HG03108 (cell line): ENCODE measurements around the gene KIDINS220.
A peak's percentile ranks its signal among the peaks of the same experiment; 100 is the strongest.

ENCODE experiments used
- ATAC-seq: cut with Tn5 transposase; IDR thresholded peaks from one replicate; pipeline ENCODE4 v1.9.1; 2021; ENCODE audit warnings: moderate library complexity; ENCODE audit not compliant: unreplicated experiment

The KIDINS220 gene

DNA sequence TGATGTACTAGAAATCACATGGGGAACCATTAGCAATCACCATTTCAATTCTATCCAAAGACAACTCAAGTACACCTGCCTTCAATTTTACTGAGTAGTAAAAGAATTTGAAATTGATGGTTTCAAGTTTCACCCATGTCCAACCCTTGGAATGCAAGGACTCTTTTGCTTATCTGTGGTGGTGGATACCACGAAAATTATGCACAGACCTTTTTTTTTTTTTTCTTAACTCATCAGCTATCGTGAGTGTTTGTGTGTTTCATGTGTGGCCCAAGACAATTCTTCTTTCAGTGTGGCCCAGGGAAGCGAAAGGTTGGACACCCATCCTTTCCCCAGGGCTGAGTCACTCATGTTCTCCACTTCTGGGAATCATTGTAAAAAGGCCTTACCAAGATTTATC lies 132.5 kb downstream of the KIDINS220 start:
- no peak for ATAC-seq

DNA sequence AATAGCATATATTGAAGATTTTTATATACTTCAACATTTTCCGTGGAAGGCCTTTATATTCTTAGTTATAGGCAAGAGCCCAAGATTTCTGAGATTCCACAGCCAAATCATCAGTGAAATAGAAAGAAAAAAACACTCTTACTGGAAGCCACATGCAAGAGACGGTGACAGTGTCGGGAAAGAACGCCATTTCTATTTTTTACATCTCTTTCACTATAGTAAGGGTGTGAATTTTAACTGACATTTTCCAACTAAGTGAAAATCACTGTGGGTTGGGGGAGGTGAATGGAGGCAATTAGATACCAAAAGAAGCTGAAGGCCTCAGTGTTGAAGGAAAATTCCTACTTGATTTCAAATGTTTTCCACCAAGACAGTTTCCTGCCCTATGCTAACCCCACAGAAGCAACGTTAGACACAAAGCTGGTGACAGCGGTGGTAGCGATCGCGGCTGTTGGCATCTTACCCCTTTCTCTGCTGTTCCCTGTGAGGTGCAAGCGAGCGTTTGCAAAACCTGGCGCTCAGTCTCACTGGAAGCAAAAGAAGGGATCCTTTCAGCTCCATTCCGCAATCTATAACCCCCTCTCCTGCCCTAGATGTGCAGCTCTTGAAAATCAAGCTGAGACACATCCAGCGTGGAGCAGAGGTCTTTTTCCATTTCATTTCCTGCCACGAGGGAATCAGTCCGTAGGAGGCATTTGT lies 135.6 kb downstream of the KIDINS220 start:
- no peak for ATAC-seq

DNA sequence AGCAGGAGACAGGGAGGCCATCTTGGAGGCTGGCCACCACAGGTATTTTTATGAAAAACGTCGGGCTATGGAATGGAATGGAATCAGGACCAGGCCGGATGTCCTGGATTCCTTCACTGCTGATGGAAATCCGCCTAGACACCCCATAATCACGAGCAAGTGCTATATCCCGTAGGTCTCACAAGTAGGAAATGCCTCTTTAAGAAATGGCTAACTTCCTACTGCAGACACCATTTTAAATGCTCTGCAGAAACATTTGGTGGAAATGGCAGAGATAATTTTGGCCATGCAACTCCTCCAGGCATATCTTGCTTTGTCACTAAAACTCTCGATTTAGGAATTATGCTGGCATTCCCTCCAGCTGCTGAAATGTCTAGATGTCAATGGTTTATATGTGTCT lies 137.6 kb downstream of the KIDINS220 start:
- no peak for ATAC-seq

DNA sequence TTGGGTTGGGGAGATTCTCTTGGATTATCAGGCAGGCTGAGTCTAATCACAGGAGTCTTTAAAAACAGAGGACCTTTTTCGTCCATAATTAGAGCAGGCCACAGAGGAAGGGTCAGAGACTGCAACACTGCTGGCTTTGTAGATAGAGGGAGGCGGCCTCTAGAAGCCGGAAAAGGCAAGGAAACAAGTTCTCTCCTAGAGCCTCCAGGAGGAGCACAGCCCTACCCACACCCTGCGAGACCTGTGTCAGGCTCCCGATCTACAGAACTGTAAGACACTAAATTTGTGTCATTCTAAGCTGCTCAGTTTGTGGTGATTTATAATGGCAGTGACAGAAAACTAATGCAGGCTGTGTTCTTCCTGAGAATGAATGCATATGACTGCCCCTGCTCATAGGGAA lies 140.2 kb downstream of the KIDINS220 start:
- ATAC-seq, result no peak

DNA sequence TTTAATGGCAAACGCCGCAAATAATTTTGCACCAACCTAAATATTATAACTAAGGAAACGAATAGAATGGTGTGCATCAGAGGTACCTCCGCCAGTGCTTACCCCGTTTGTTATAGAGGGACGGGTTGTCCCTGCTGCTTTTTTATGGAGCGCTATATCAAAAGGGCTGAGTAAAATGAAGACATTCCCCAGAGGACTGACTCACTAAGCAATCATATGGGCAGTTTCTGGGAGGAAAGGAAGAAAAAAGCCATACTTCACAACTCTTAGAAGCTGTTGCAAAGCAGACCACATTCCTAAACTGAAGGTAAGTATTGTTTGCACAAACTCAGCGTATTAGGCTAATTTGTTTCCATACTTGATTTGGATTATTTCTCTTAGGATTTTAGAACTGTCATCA lies 142.7 kb downstream of the KIDINS220 start:
- no peak for ATAC-seq

DNA sequence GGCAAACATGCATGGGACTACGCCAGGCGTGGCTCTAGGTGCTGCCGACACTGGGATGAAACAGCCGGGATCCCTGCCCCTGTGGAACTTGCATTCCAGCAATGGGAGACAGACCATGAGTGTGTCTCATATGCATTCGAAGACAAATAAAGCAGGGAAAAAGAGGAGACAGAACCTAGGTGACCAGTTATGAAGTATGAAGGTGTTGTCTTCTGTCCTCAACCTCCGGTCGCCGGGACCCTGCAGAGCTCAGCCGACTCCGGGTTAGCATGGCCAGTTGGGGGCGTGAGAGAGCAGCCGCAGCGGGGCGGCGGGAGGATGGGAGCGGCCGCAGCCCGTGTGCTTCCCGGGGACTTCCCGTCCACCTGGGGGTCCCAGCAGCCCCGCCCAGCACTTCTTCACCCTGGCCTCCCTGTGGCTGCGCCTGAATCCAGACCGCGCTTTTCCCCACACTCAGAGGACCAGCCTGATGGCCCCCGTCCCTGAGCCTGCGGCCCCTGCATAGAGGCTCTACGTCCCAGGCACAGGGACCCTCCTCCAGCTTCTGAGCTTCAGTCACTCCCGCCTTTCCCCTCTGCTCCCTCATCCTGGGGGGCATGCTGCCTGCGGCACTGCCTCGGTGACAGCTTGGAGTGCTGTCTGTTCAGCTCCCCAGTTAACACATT lies 144.1 kb downstream of the KIDINS220 start:
- ATAC-seq, result no peak

DNA sequence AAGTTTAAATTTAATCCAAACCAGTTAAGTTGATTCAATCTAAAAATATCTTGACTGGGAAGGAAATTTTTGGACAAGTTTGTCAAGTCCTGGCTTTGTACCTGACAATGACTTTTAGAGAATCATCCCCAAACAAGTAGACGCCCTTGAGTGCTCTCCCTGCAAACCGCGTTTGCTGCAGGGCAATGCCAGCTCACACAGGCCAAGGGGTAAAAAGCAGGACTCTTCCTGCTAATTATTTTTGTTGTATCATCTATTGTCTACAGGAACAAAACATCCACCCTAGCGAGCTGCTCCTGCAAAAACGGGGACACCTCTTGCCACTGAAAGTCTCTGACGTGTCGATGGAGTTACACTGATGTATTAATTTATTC lies 144.6 kb downstream of the KIDINS220 start:
- no peak for ATAC-seq

DNA sequence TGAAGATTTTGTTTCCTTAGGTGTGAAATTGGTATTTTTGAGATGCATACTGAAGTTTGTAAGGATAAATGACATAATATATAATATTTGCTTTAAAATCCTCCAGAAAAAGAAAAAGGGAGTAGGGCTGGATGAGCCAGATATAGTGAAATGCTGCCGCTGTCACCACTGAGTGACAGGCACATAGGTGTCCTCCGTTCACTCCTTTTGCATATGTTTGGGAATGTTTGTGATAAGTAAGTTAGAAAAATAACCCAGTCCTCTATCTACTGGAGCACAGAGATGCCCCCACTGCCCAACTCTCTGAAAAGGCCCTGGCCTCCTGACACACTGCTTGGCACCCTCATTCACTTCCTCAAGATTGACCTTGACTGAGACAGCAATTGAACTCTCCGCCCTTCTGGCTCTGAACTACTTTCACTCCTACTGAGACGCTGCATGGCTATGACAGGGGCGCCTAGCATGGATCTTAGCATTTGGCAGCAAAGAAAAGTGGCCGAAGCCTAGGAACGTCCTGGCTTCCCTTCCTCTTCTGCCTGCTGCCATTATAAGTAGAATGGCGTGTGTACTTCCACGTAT lies 145.5 kb downstream of the KIDINS220 start:
- no peak for ATAC-seq

DNA sequence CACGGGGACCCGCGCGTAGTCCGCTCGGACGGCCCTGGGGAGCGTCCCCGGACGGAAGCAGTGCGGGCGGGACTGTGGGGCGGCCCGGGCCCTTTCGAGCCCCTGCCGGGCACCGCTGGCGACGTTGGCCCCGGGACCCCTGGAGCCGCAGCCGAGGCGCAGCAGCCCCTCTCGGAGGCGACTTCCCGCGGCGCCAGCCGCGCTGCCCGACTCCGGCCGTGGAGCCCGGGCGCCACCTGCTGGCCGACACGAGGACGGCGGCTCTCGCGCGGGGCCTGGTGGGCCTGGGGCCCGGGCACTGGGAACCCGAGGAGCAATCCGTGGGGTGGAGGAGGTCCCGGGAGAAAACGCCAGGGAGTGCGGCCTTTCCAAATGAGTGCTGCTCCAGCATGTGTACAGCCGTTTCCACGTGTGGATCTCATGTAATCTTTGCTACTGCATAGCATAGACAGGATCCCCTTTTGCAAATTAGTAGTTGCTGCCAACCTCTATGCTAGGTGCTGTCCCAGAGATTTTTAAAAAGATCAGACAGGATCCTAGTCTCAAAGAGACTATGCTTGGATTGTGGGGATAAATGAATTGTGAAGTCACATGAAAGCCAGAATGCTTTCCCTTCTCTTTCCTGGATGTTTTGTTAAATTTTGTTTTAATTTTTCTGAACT lies 151.6 kb downstream of the KIDINS220 start:
- no peak for ATAC-seq

DNA sequence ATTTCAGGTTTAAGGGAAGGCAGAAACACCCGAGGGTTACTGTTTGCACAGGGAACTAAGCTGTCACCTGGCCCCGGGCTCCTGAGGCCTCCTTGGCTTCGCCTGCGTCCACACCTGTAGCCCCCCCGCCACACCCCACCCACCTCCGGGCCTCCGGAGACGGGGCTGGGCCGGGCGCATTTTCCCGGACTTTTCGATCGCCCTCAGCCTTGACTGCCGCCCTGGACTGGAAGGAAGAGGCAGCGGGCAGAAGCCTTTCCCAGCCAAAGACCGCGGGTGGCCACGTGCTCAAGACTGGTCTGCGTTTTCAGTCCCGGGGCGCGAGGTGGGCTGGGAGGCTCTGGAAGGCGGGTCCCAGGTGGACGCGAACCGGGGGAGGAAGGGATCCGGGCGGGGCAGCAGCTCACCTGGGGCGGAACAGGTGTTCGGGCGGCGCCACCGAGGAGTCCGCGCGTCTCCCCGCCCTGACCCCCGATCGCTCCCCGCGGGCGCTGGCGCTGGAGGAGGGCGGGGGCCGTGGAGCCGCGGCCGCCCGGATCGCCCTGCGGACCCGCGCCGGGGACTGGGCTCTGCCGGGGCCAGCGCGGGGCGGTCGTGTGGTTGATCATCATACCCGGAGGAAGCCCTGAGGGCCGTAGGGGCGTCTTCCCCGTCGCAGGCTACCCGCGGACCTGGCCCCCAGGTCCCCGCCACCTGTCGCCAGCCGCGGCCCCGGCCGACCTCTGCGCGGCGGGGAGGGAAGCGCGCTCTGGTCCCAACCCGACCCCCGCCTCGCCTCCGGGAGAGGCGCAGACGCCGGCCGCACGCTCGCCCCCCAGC lies 152.3 kb downstream of the KIDINS220 start:
- no peak for ATAC-seq

DNA sequence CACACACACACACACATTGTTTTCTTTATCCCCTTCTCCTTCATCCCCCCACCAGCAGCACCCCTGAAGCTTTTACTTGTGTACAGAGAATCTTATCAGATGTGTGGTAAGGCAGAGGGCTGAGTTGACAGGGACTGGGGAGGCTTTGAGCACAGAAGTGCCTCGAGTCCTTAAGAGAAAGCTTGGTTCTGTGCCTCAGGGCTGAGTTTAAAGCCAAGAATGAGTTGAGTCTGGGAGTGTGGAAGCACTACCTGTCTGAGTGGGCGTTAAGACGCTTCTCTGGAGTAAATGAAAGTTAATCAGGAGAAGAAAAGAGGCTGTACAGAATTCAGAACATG lies 152.9 kb downstream of the KIDINS220 start:
- ATAC-seq, result no peak

DNA sequence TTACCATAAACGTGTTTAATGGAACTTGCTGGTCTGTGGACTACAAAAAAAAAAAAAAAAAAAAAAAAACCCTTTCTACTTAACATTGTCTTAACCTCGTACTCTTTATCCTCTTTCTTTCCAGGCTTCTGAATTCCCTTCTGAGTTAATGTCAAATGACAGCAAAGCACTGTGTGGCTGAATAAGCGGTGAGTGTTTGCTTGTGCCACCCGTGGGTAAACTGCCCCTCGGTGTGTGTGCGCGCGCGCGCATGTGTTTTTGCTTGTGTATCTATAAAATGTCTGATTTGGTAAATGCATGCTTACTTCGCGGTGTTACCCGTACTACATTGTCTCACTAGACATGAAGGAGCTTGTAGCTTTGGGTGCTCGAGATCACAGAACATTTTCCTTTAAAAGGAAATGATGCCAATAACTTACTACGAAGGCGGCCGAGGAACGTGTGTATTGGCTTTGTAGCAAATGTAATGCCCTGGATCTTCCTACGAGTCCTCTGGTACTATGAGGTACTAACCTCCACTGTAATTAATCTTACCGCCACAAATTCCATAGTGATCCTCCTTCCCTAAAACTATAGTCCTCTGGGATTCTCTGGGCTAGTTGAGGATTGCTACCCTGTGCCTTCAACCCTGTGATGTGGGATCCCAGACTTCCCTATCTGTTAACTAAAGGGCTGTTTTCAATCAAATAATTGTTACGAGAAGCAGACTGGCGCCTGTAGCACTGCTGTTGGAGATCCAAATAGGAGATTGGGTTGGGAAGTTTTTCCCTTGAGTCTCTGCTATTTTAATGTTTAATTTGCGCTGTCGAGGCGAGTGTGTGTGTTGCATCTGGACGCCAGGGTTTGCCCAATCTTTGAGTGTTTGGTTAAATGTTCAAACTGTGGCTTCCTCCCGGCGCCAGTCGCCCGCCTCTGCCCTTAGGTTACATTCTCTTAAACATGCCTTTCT lies 154.4 kb downstream of the KIDINS220 start:
- ATAC-seq, result no peak

DNA sequence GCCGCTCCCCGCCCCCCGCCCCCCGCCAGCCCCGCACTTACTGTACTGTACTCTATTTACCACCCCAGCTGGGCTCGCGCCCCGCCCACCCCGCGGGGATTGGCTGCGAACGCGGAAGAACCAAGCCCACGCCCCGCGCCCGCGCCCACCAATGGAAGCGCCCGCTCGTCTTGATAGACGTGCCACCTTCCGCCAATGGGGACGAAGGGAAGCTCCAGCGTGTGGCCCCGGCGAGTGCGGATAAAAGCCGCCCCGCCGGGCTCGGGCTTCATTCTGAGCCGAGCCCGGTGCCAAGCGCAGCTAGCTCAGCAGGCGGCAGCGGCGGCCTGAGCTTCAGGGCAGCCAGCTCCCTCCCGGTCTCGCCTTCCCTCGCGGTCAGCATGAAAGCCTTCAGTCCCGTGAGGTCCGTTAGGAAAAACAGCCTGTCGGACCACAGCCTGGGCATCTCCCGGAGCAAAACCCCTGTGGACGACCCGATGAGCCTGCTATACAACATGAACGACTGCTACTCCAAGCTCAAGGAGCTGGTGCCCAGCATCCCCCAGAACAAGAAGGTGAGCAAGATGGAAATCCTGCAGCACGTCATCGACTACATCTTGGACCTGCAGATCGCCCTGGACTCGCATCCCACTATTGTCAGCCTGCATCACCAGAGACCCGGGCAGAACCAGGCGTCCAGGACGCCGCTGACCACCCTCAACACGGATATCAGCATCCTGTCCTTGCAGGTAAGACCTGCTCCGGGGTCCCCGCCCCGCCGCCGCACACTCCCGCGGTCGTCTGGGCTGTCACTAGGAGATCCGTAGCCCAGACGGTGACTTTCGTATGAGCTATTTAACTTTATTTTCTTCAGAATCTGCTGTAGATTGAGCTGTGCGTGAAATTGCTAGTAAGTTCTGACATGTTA lies 155.4 kb downstream of the KIDINS220 start, which contains the start of gene ID2:
ID2 (plus strand) TSS at position 271 of the 907 bp plus-strand sequence; CDS start at position 381, 110 bp downstream.
- ATAC-seq, result peak; percentile 63

DNA sequence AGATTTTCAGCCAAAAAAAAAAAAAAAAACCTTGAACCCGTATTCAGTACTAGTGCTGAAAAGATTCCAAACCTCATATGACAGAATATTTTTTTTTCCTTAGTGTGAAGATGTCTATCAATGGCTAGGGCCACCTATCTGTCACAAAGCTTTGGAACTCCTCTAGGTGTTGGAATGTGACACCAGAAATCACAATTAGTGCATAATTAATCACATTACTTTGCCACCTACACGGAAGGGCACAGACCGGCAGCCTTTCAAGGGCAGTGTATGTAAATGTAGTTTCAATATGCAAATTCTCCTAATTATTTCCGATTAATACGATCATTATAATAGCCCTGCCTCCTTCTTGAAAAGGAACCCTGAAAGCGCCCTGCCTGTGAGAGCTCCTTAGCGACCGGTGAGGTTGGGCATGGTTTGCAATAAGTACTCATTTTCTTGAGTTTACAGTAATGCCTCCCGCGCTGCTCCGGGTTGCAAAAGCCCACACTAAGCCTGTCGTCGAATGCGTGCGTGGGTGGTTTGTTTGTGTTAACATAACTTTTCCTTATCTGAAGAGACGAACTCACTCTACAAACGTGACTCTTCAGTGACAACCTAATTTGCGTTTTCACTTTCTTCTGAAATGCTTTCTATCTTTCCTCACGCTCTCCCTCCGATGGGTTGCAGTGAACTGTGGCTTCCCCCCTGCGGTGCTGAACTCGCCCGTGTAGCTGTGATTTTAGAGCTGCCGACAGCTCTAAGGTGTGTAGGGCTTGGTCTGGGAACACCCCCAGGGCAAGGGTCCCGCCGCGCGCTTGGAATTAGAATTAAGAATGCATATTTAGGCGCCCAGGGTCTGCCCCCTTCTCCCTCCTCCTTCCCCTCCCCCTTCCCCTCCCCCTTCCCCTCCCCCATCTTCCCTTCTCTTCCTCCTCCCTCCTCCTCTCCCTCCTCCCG lies 156.3 kb downstream of the KIDINS220 start:
- no peak for ATAC-seq

DNA sequence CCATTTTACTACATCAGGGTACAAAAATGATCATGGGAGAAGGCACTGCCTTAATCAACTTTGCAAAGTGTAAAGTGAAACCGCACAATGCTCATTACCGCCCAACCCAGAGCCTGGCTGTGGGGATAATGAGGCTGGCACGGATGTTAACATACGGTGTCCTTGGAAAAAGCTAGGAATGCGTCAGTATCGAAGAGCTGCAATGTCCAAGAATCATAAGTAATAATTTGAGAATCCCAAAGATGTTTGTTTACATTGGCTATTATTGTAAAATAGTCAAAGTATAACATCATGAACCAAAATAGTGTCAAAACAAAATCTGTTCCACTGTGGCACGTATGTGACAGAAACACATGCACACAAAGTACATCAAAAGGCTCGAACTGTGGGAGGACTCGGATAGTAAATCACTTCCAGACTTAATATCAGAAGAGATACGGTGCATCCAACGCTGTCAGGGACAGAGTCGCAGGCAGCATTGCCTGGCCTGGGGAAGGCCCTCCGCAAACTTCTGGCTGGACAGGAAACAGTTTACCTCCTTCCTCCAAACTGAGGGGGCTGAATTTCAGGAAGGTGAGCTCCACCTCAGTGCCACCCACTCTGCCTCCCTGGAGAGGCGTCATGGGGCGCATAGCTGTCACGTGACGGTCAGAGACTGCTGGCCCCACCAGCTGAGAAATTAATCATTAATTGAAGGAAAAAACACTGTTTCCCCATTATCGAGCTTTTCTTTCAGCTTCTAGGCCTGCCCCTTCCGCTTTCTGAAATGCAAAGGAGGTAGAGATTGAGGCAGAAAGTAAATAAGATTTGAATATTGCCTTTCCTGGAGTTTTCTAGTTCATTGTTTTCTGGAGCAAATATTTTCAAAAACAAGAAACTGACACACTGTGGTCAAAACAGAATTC lies 157.3 kb downstream of the KIDINS220 start:
- ATAC-seq, result no peak

DNA sequence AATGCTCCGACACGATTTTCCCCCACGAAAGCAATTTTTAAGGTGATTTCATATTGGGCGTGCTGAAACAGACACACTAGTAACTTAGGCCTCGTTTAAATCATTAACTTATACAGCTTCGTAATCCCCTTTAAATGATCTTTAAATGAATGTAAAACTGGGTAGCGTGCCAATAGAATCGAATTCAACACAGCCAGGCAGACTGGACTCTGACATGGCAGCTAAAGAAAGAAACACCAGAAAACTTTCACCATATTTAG lies 157.9 kb downstream of the KIDINS220 start:
- ATAC-seq, result no peak
